Muscle layer of duodenum (tissue), 2 donors: ENCODE results near the gene ABCD3.

Experiments
- H3K27ac ChIP-seq: one replicate; pipeline ENCODE4 v1.7.0; 2013; ENCODE audit warnings: mild to moderate bottlenecking, low read length
- H3K27me3 ChIP-seq: one replicate; pipeline ENCODE4 v1.7.0; 2013; ENCODE audit warnings: low read depth, mild to moderate bottlenecking, control low read depth, low read length
- H3K36me3 ChIP-seq, 2 donors: one replicate each; pipeline ENCODE4 v1.7.0; 2013; ENCODE audit warnings: low read length in 2 of 2, control low read depth in 1 of 2, mild to moderate bottlenecking in 1 of 2; ENCODE audit not compliant: insufficient read depth in 2 of 2, control insufficient read depth in 1 of 2
- H3K4me1 ChIP-seq, 2 donors: one replicate each; pipeline ENCODE4 v1.7.0; 2013; ENCODE audit warnings: low read length in 2 of 2, mild to moderate bottlenecking in 2 of 2, control low read depth in 1 of 2, moderate library complexity in 1 of 2; ENCODE audit not compliant: insufficient read depth in 2 of 2, control insufficient read depth in 1 of 2
- H3K4me3 ChIP-seq, 2 donors: one replicate each; pipeline ENCODE4 v1.7.0; 2013; ENCODE audit warnings: low read length in 2 of 2, low read depth in 1 of 2, mild to moderate bottlenecking in 1 of 2
- H3K9me3 ChIP-seq, 2 donors: one replicate each; pipeline ENCODE4 v1.7.0; 2013; ENCODE audit warnings: low read length in 2 of 2, control low read depth in 1 of 2, mild to moderate bottlenecking in 1 of 2; ENCODE audit not compliant: control insufficient read depth in 1 of 2
- donor health status: healthy.

ABCD3 gene

GRCh38 chr1:94528826-94529225 lies 110.6 kb downstream of the ABCD3 start:
- no peaks in the 10 kb centered on the region for H3K9me3 ChIP-seq
- peaks cover 21 to 24% of the 10 kb centered on the region in 2 donors for H3K36me3 ChIP-seq
- no peak overlapping the region for H3K4me3 ChIP-seq

GRCh38 chr1:94529416-94529815 lies 111.2 kb downstream of the ABCD3 start:
- H3K4me3 ChIP-seq, result no peak overlapping the region
- no peaks in the 10 kb centered on the region for H3K4me1 ChIP-seq
- no peak overlapping the region for H3K27ac ChIP-seq
- no peaks in the 10 kb centered on the region for H3K9me3 ChIP-seq
- H3K36me3 ChIP-seq, result peaks cover 24 to 28% of the 10 kb centered on the region in 2 donors
- no peaks in the 10 kb centered on the region for H3K27me3 ChIP-seq

More at GRCh38 chr1:94528826-94529225, 110.6 kb downstream of the ABCD3 start:
- H3K4me1 ChIP-seq, result no peaks in the 10 kb centered on the region
- H3K27ac ChIP-seq, result no peak overlapping the region
- H3K27me3 ChIP-seq, result no peaks in the 10 kb centered on the region

GRCh38 chr1:94530373-94530878 lies 112.2 kb downstream of the ABCD3 start:
- Histone ChIP-seq H3K27me3 (no peaks in the 10 kb centered on the region), H3K9me3 (no peaks in the 10 kb centered on the region), H3K27ac (no peak overlapping the region), H3K4me3 (no peak overlapping the region), H3K4me1 (no peaks in the 10 kb centered on the region), H3K36me3 (peaks cover 32 to 37% of the 10 kb centered on the region in 2 donors)

- Histone ChIP-seq H3K36me3 (peaks cover 37 to 39% of the 10 kb centered on the region in 2 donors), H3K27ac (no peak overlapping the region), H3K27me3 (no peaks in the 10 kb centered on the region), H3K9me3 (no peaks in the 10 kb centered on the region), H3K4me1 (peaks cover 0 to 4% of the 10 kb centered on the region in 2 donors), H3K4me3 (no peak overlapping the region)
These were observed 113.5 kb downstream of the ABCD3 start for GRCh38 chr1:94531664-94532063.

- Histone ChIP-seq H3K27ac (no peak overlapping the region), H3K9me3 (no peaks in the 10 kb centered on the region), H3K36me3 (peaks cover 37 to 39% of the 10 kb centered on the region in 2 donors), H3K27me3 (no peaks in the 10 kb centered on the region), H3K4me1 (peaks cover 3 to 4% of the 10 kb centered on the region in 2 donors), H3K4me3 (no peak overlapping the region)
These were observed 113.9 kb downstream of the ABCD3 start for GRCh38 chr1:94532077-94532476.

- H3K27ac ChIP-seq, result peak overlapping the region; percentile 17
These were observed 116.9 kb downstream of the ABCD3 start for GRCh38 chr1:94535095-94535494.

GRCh38 chr1:94535879-94536278 lies 117.7 kb downstream of the ABCD3 start:
- Histone ChIP-seq H3K36me3 (peaks cover 24 to 31% of the 10 kb centered on the region in 2 donors), H3K4me1 (peaks cover 4 to 13% of the 10 kb centered on the region in 2 donors), H3K4me3 (no peak overlapping the region), H3K9me3 (no peaks in the 10 kb centered on the region), H3K27me3 (no peaks in the 10 kb centered on the region), H3K27ac (peak overlapping the region; percentile 17)

More at GRCh38 chr1:94535095-94535494, 116.9 kb downstream of the ABCD3 start:
- Histone ChIP-seq H3K4me1 (peaks cover 4 to 13% of the 10 kb centered on the region in 2 donors), H3K27me3 (no peaks in the 10 kb centered on the region), H3K4me3 (no peak overlapping the region), H3K9me3 (no peaks in the 10 kb centered on the region), H3K36me3 (peaks cover 26 to 36% of the 10 kb centered on the region in 2 donors)

- H3K27me3 ChIP-seq, result no peaks in the 10 kb centered on the region
- H3K4me3 ChIP-seq, result peak overlapping the region in 1 of 2 donors; percentile 15
- H3K36me3 ChIP-seq, result peaks cover 13 to 21% of the 10 kb centered on the region in 2 donors
- peaks cover 4 to 13% of the 10 kb centered on the region in 2 donors for H3K4me1 ChIP-seq
- H3K27ac ChIP-seq, result peak overlapping the region; percentile 7
- no peaks in the 10 kb centered on the region for H3K9me3 ChIP-seq
These were observed 119.1 kb downstream of the ABCD3 start for GRCh38 chr1:94537254-94537653.

GRCh38 chr1:94538243-94538827 lies 120.1 kb downstream of the ABCD3 start:
- Histone ChIP-seq H3K36me3 (peaks cover 13 to 18% of the 10 kb centered on the region in 2 donors), H3K4me1 (peaks cover 4 to 22% of the 10 kb centered on the region in 2 donors), H3K9me3 (no peaks in the 10 kb centered on the region), H3K27ac (peak overlapping the region; percentile 67), H3K4me3 (peak overlapping the region; percentile 71 to 88), H3K27me3 (no peaks in the 10 kb centered on the region)

GRCh38 chr1:94539496-94539895 lies 121.3 kb downstream of the ABCD3 start:
- peak overlapping the region; percentile 67 for H3K27ac ChIP-seq

GRCh38 chr1:94540440-94541245 lies 122.5 kb downstream of the ABCD3 start:
- H3K4me3 ChIP-seq, result peak overlapping the region; percentile 71 to 88
- peaks cover 4 to 29% of the 10 kb centered on the region in 2 donors for H3K4me1 ChIP-seq
- no peaks in the 10 kb centered on the region for H3K9me3 ChIP-seq
- no peaks in the 10 kb centered on the region for H3K27me3 ChIP-seq
- peaks cover 0 to 5% of the 10 kb centered on the region in 2 donors for H3K36me3 ChIP-seq
- H3K27ac ChIP-seq, result peak overlapping the region; percentile 67

More at GRCh38 chr1:94539496-94539895, 121.3 kb downstream of the ABCD3 start:
- H3K36me3 ChIP-seq, result peaks cover 8 to 14% of the 10 kb centered on the region in 2 donors
- no peaks in the 10 kb centered on the region for H3K27me3 ChIP-seq
- peak overlapping the region; percentile 71 to 88 for H3K4me3 ChIP-seq
- H3K9me3 ChIP-seq, result no peaks in the 10 kb centered on the region
- peaks cover 4 to 29% of the 10 kb centered on the region in 2 donors for H3K4me1 ChIP-seq
